HCT116 (cell line): ENCODE results near the gene HPD.

ENCODE experiments used
- CTCF ChIP-seq, 3 experiments: fragments of 200-600 bp in 1 of 3; sonication (generic) in 1 of 3; IDR thresholded peaks in 2 of 3; conservative IDR thresholded peaks in 1 of 3; 2 replicates each; pipeline ENCODE4 v1.5.1; 2012 to 2017; ENCODE audit warnings: low read depth in 2 of 3, low read length in 2 of 3, antibody characterized with exemption in 1 of 3, borderline replicate concordance in 1 of 3, control low read depth in 1 of 3, mild to moderate bottlenecking in 1 of 3, mixed read lengths in 1 of 3, mixed run types in 1 of 3, moderate library complexity in 1 of 3; ENCODE audit not compliant: insufficient read depth in 1 of 3
- POLR2AphosphoS5 ChIP-seq: IDR thresholded peaks from 2 replicates; pipeline ENCODE4 v1.6.1; 2011; ENCODE audit warnings: mild to moderate bottlenecking, low read depth, low read length, moderate library complexity
- REST ChIP-seq: IDR thresholded peaks from 2 replicates; pipeline ENCODE4 v1.6.1; 2012; ENCODE audit warnings: low read depth
- TCF7L2 ChIP-seq: IDR thresholded peaks from 2 replicates; pipeline ENCODE4 v1.7.0; 2011; ENCODE audit warnings: borderline replicate concordance, inconsistent platforms; ENCODE audit not compliant: insufficient read depth, insufficient read length; ENCODE audit errors: extremely low read depth
- YY1 ChIP-seq: IDR thresholded peaks from 2 replicates; pipeline ENCODE4 v1.6.1; 2011; ENCODE audit warnings: low read length, low read depth, moderate library complexity, mild to moderate bottlenecking; ENCODE audit not compliant: insufficient replicate concordance; ENCODE audit errors: extremely low read depth

GRCh38 chr12:121883315-121883660 is 24.6 kb upstream of the HPD start:
- TF ChIP-seq YY1 (no peak), POLR2AphosphoS5 (no peak), TCF7L2 (no peak), REST (no peak), CTCF (IDR thresholded peaks at IDR 0.05 in 2 of 3, conservative IDR thresholded peaks at IDR 0.05 in 1 of 3; ENCODE audit: borderline replicate concordance in 1 of 3, insufficient read depth in 1 of 3, low read depth in 2 of 3, low read length in 2 of 3) (no peak)
